H1 (cell line): ENCODE measurements around the gene ZNF524. TPM values are rescaled to one million over a fixed set of nuclear protein-coding genes. Genes with fewer than 3 reads are reported as not detected.

Experiments used
- CTCF ChIA-PET: fragments of 300-600 bp; sonication (Branson Sonifier 250); formaldehyde crosslinking; loops from one replicate; lab custom pipeline; 2021; ENCODE audit not compliant: partially characterized antibody; lab: Charles Lee
- POLR2A ChIA-PET: fragments of 300-600 bp; sonication (Branson Sonifier 250); formaldehyde crosslinking; loops from one replicate; lab custom pipeline; 2021; ENCODE audit warnings: inconsistent platforms; ENCODE audit not compliant: partially characterized antibody; lab: Charles Lee
- DNase-seq, 2 experiments: peaks; one replicate each; pipeline versions ENCODE4 v3.0.0 to v3.0.0-alpha.2; 2010 to 2022; ENCODE audit warnings: low spot score in 2 of 2, low read depth in 1 of 2, mixed read lengths in 1 of 2
- FAIRE-seq: peaks from 2 replicates; lab custom pipeline; 2011; peaks lifted over from hg19 to GRCh38; lab: Jason Lieb, UNC
- H2AFZ ChIP-seq: 2 replicates; pipeline ENCODE4 v1.8.1; 2012; ENCODE audit warnings: low read length, inconsistent platforms
- H2AK5ac ChIP-seq: 2 replicates; pipeline ENCODE4 v1.6.1; 2013; ENCODE audit warnings: low read depth, low read length
- H2BK120ac ChIP-seq: replicated peaks from 2 replicates; pipeline ENCODE3; 2013; ENCODE audit warnings: low read depth, low read length, inconsistent platforms
- H2BK12ac ChIP-seq: 2 replicates; pipeline ENCODE4 v1.6.1; 2013; ENCODE audit warnings: low read depth, low read length
- H2BK15ac ChIP-seq: 2 replicates; pipeline ENCODE4 v1.6.1; 2013; ENCODE audit warnings: low read length
- H2BK20ac ChIP-seq: 2 replicates; pipeline ENCODE4 v1.6.1; 2013; ENCODE audit warnings: low read length
- H2BK5ac ChIP-seq: 2 replicates; pipeline ENCODE4 v1.6.1; 2013; ENCODE audit warnings: low read depth, low read length
- H3K14ac ChIP-seq: 2 replicates; pipeline ENCODE4 v1.6.1; 2013; ENCODE audit warnings: inconsistent platforms; ENCODE audit not compliant: insufficient read length
- H3K18ac ChIP-seq: 2 replicates; pipeline ENCODE4 v1.6.1; 2013; ENCODE audit warnings: low read length; ENCODE audit errors: extremely low read depth
- H3K23ac ChIP-seq: 2 replicates; pipeline ENCODE4 v1.6.1; 2013; ENCODE audit warnings: inconsistent platforms; ENCODE audit not compliant: insufficient read length
- H3K23me2 ChIP-seq: 2 replicates; pipeline ENCODE4 v1.6.1; 2013; ENCODE audit warnings: low read depth, low read length
- H3K27ac ChIP-seq: 2 replicates; pipeline ENCODE4 v1.6.1; 2011; ENCODE audit warnings: low read depth, low read length, inconsistent platforms
- H3K27me3 ChIP-seq, 4 experiments: replicated peaks in 1 of 4; 1 replicate in 1 of 4; 2 replicates in 3 of 4; pipeline versions ENCODE4 v1.6.1 to v1.8.1; 2011 to 2013; ENCODE audit warnings: low read length in 3 of 4, mild to moderate bottlenecking in 3 of 4, inconsistent platforms in 2 of 4, mixed read lengths in 2 of 4, moderate library complexity in 1 of 4; ENCODE audit not compliant: control insufficient read depth in 3 of 4, insufficient read depth in 3 of 4; ENCODE audit errors: extremely low read depth in 1 of 4
- H3K36me3 ChIP-seq, 4 experiments: 2 replicates each; pipeline versions ENCODE4 v1.6.1 to v1.8.1; 2011 to 2013; ENCODE audit warnings: mild to moderate bottlenecking in 4 of 4, low read length in 3 of 4, moderate library complexity in 2 of 4, control low read depth in 1 of 4, inconsistent platforms in 1 of 4; ENCODE audit not compliant: insufficient read depth in 4 of 4, control insufficient read depth in 2 of 4
- H3K4ac ChIP-seq: replicated peaks from 2 replicates; pipeline ENCODE3; 2013; ENCODE audit warnings: low read length, low read depth, mixed read lengths, inconsistent platforms; ENCODE audit not compliant: insufficient read length
- H3K4me1 ChIP-seq, 4 experiments: replicated peaks in 1 of 4; 1 replicate in 1 of 4; 2 replicates in 3 of 4; pipeline versions ENCODE4 v1.6.1 to v1.8.1; 2011 to 2013; ENCODE audit warnings: low read length in 3 of 4, inconsistent platforms in 2 of 4, mixed read lengths in 1 of 4; ENCODE audit not compliant: insufficient read depth in 4 of 4, control insufficient read depth in 3 of 4
- H3K4me2 ChIP-seq, 2 experiments: 2 replicates each; pipeline versions ENCODE4 v1.6.1 to v1.8.1; 2011 to 2013; ENCODE audit warnings: low read depth in 2 of 2, low read length in 2 of 2, control low read depth in 1 of 2, inconsistent platforms in 1 of 2, mild to moderate bottlenecking in 1 of 2; ENCODE audit not compliant: insufficient read depth in 1 of 2
- H3K4me3 ChIP-seq, 4 experiments: fragments of 200-600, 300-600 bp in 1 of 4; sonication (generic), shearing (Covaris generic), sonication (Bioruptor Twin) in 1 of 4; 2 replicates each; pipeline versions ENCODE4 v1.5.1 to v1.8.1; 2011 to 2016; ENCODE audit warnings: low read length in 4 of 4, low read depth in 3 of 4, control low read depth in 2 of 4, inconsistent platforms in 2 of 4, mild to moderate bottlenecking in 2 of 4, mixed read lengths in 1 of 4, moderate library complexity in 1 of 4; ENCODE audit not compliant: insufficient read depth in 2 of 4; ENCODE audit errors: extremely low read depth in 1 of 4
- H3K56ac ChIP-seq: replicated peaks from 2 replicates; pipeline ENCODE3; 2013; ENCODE audit warnings: low read depth, mild to moderate bottlenecking, mixed read lengths, low read length, inconsistent platforms; ENCODE audit not compliant: insufficient read length
- H3K79me1 ChIP-seq: 2 replicates; pipeline ENCODE4 v1.6.1; 2013; ENCODE audit warnings: low read depth, low read length, control low read depth
- H3K79me2 ChIP-seq, 2 experiments: 2 replicates each; pipeline versions ENCODE4 v1.6.1 to v1.8.1; 2012 to 2013; ENCODE audit warnings: low read length in 2 of 2, mild to moderate bottlenecking in 2 of 2, inconsistent platforms in 1 of 2; ENCODE audit not compliant: insufficient read depth in 2 of 2, control insufficient read depth in 1 of 2
- H3K9ac ChIP-seq, 4 experiments: replicated peaks in 1 of 4; 1 replicate in 1 of 4; 2 replicates in 3 of 4; pipeline versions ENCODE4 v1.6.1 to v1.8.1; 2011 to 2013; ENCODE audit warnings: low read depth in 3 of 4, low read length in 3 of 4, control low read depth in 2 of 4, mild to moderate bottlenecking in 2 of 4, moderate library complexity in 2 of 4, inconsistent platforms in 1 of 4; ENCODE audit errors: extremely low read depth in 1 of 4
- H3K9me3 ChIP-seq, 2 experiments: 2 replicates each; pipeline versions ENCODE4 v1.6.1 to v1.8.1; 2012 to 2013; ENCODE audit warnings: mild to moderate bottlenecking in 2 of 2, moderate library complexity in 2 of 2, control low read depth in 1 of 2, inconsistent platforms in 1 of 2, low read depth in 1 of 2, low read length in 1 of 2, mixed read lengths in 1 of 2; ENCODE audit not compliant: insufficient read depth in 2 of 2
- H4K20me1 ChIP-seq, 2 experiments: replicated peaks in 1 of 2; 2 replicates each; pipeline versions ENCODE3 to v1.8.1; 2011 to 2013; ENCODE audit warnings: inconsistent platforms in 2 of 2, low read length in 2 of 2, mild to moderate bottlenecking in 1 of 2; ENCODE audit not compliant: insufficient read depth in 2 of 2, control insufficient read depth in 1 of 2
- H4K5ac ChIP-seq: 2 replicates; pipeline ENCODE4 v1.6.1; 2013; ENCODE audit warnings: low read length, low read depth, mixed read lengths, inconsistent platforms; ENCODE audit not compliant: insufficient read length
- H4K8ac ChIP-seq: 2 replicates; pipeline ENCODE4 v1.8.0; 2013; ENCODE audit warnings: mild to moderate bottlenecking, moderate library complexity, low read length, inconsistent platforms; ENCODE audit not compliant: insufficient read depth; ENCODE audit errors: extremely low read depth
- H4K91ac ChIP-seq: replicated peaks from 2 replicates; pipeline ENCODE3; 2013; ENCODE audit warnings: low read length, mixed read lengths, inconsistent platforms; ENCODE audit not compliant: insufficient read length
- SIRT6 ChIP-seq: IDR thresholded peaks from one replicate; pipeline ENCODE4 v1.7.1; 2012; ENCODE audit warnings: low read length, inconsistent platforms
- WGBS, 2 experiments: shearing (Covaris generic) in 1 of 2; methylation state at CpG; one replicate each; pipeline versions ENCODE4 v1.1.6 to v1.1.7; 2013 to 2015; ENCODE audit warnings: low lambda C conversion rate in 2 of 2, mixed read lengths in 2 of 2, inconsistent platforms in 1 of 2, low coverage in 1 of 2, missing lambda C conversion rate in 1 of 2; ENCODE audit not compliant: insufficient replicate concordance in 2 of 2, insufficient coverage in 1 of 2, insufficient read length in 1 of 2; ENCODE audit errors: extremely low coverage in 1 of 2, missing lambda C conversion rate in 1 of 2; 5-methylcytosine and 5-hydroxymethylcytosine counted together
- polyA plus RNA-seq, 7 experiments: library from polyadenylated mRNA; depleted of rRNA in 3 of 7; stranded (reverse) in 5 of 7; unstranded in 2 of 7; fragments of >200 nt in 5 of 7; fragments of 200-250 nt in 2 of 7; gene quantifications; 1 replicate in 5 of 7; 2 replicates in 1 of 7; 4 replicates in 1 of 7; pipeline versions ENCODE4 v1.2.1 to v1.2.3, GENCODE V29; 2011 to 2013; ENCODE audit warnings: missing spikeins in 2 of 7, mixed read lengths in 2 of 7
- total RNA-seq: library from RNA; stranded (reverse); fragmentation: NEBNext Ultra II Directional; extraction: Animal tissue kit (Norgen Biotek cat#: 25700); gene quantifications from 2 replicates; pipeline ENCODE4 v1.2.1, GENCODE V29; 2021
- TF ChIP-seq, protein P1 (sequence below): IDR thresholded peaks from 2 replicates; pipeline ENCODE4 v1.6.1; 2012; ENCODE audit warnings: inconsistent platforms

The ZNF524 gene
- total and polyA plus RNA-seq, 2 of the 8 experiments (the other 6 are each of a cell fraction or from before 2014, with no cell fraction given): 4.4 to 4.7 TPM

DNA sequence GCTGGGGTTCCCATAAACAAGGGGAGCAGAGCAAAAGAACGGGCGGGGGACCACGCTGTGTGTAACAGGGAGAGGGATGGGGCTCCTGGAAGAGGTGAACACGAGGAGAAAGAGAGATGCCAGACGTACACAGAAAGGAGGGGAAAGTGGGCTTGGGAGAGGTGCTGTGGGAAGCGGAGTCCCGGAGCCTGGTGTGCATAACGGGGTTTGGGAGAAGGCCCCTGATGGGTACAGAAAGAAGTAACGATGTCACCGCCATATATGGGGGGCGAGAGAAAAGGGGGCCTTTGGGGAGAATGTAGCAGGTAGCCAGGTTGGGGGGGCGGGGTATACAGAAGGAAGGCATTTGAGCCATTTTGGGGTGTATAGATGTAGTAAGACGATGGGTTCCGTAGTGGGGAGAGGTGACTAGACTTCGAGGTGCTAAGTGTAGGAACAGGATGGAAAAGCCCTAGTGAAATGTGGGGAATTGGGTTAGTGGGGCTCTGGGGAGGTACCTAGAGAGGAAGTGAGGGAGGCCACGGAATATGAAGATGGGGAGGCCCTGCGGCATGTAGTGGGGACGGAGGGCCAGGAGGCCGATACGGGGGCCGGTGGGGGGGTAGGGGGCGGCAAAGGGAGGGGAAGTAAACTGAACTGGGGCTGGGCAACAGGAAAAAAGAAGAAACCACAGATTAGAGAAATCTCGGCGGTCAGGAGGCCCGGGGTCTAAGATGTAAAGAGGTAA, 41.5 kb downstream of the ZNF524 start:
- Histone ChIP-seq H4K91ac (peak overlapping the region; percentile 15), H3K79me2 (peaks cover 4 to 28% of the 10 kb centered on the region in 2 experiments; a peak in 3 of 4 replicates), H4K5ac (peak overlapping the region; percentile 50), H3K4me3 (peak overlapping the region; percentile 68 to 98 (median 80)), H3K23ac (no peak overlapping the region), H2AFZ (no peak overlapping the region), H3K79me1 (peaks cover 14% of the 10 kb centered on the region), H3K23me2 (peaks cover 28% of the 10 kb centered on the region), H3K27me3 (no peaks in the 10 kb centered on the region), H3K14ac (no peak overlapping the region), H2BK20ac (no peak overlapping the region), H3K4ac (peak overlapping the region; percentile 61), H2BK15ac (no peak overlapping the region), H3K27ac (peak overlapping the region; percentile 10; the same call in 1 of the 2 replicates), H3K4me2 (peak overlapping the region; percentile 87 to 99), H2BK12ac (no peak overlapping the region), H4K8ac (no peak overlapping the region; the same call in 1 of the 2 replicates), H3K18ac (peak overlapping the region; percentile 55), H3K9me3 (no peaks in the 10 kb centered on the region; a peak in 1 of 4 replicates), H3K36me3 (peaks cover 7 to 13% (median 10%) of the 10 kb centered on the region in 4 experiments), H4K20me1 (peaks cover 2 to 7% of the 10 kb centered on the region in 2 experiments), H3K4me1 (peaks cover 0 to 16% (median 10%) of the 10 kb centered on the region in 4 experiments; a peak in 6 of 7 replicates), H3K9ac (peak overlapping the region; percentile 34 to 78 (median 42); a peak in 5 of 7 replicates), H3K56ac (peak overlapping the region; percentile 40), H2AK5ac (no peak overlapping the region), H2BK120ac (no peak overlapping the region), H2BK5ac (peak overlapping the region; percentile 35; the same call in 1 of the 2 replicates)
- TF ChIP-seq SIRT6: no peak
- TF ChIP-seq, protein P1, sequence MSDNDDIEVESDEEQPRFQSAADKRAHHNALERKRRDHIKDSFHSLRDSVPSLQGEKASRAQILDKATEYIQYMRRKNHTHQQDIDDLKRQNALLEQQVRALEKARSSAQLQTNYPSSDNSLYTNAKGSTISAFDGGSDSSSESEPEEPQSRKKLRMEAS: 0 out of 2 replicates have a peak, but pooled peaks have one; percentile 13
- FAIRE-seq: no peak
- no peak for DNase-seq
- ChIA-PET POLR2A (interaction anchor here (0.7 to 9.2 kb wide), 9 partner anchors 8 to 43 kb away, joined by 3 to 96 read pairs (median 6); partner anchors contain the start of genes U2AF2 and ZNF784), CTCF (interaction anchor here (1.3 to 4.0 kb wide), 3 partner anchors 9 to 35 kb away, joined by 3 to 18 read pairs (median 10); no protein-coding TSS in a partner anchor)
- WGBS, 2 experiments: 1% methylated on average over 13 of the region's 25 CpGs; no CpG with 5 or more reads in 1 of the 2 experiments
